ENCODE data around the gene GDAP2.

GRCh38 chr1:117928881-117929342 is 509 bp downstream of the GDAP2 start:
- TF ChIP-seq OSR1 (CRISPR knock-in tag; IDR thresholded peaks at IDR 0.05) (no peak), RARB (CRISPR knock-in tag; IDR thresholded peaks at IDR 0.05) (no peak), SNAI2 (CRISPR knock-in tag; IDR thresholded peaks at IDR 0.05) (no peak)

Data from SK-N-SH treated with all-trans-retinoic acid at 6 μM for 48 hours (cell line).